Hematopoietic multipotent progenitor cell treated with erythropoietin and hydrocortisone succinate and interleukin-3 and kit ligand, for 15 days (in vitro differentiated cells): ENCODE measurements around the gene CCNB3.
"Not testable (repeated sequence)": the region's sequence is repeated elsewhere in the genome, so short reads cannot be mapped to it uniquely, and the experiment has no call there.

Experiments
- DNase-seq: peaks from one replicate; pipeline ENCODE4 v3.0.0-alpha.2; 2015; ENCODE audit warnings: low spot score

Gene CCNB3

DNA sequence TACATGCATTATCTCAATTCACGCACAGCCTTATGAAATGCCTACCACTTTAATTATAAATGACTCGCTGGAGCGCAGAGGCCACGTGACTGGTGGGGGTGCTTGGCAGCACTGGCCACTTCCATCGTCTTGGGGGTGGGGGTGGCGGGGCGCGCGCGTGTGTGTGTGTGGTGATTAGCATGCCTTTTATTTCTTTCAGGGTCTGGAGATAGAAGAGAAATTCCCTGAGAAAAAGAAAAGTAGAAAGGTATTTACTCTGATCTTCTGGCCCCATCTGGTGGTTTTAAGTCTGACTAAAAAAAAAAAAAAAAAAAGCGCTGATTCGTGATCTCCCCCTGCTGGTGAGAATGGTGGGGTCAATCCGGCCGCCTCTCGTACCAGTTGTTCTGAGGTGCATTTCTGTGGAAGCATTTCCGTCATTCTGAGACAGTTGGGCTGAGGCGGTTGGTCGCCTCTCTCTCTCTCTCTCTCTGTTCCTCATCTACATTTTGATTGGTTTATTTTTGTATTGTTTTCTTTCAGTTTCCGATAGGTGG is at the start of gene CCNB3:
Gene CCNB3, plus strand, starts transcription at position 402 of the 536 bp plus-strand sequence. CDS start 80,399 bp downstream, outside the sequence.
- DNase-seq: peak; percentile 66

DNA sequence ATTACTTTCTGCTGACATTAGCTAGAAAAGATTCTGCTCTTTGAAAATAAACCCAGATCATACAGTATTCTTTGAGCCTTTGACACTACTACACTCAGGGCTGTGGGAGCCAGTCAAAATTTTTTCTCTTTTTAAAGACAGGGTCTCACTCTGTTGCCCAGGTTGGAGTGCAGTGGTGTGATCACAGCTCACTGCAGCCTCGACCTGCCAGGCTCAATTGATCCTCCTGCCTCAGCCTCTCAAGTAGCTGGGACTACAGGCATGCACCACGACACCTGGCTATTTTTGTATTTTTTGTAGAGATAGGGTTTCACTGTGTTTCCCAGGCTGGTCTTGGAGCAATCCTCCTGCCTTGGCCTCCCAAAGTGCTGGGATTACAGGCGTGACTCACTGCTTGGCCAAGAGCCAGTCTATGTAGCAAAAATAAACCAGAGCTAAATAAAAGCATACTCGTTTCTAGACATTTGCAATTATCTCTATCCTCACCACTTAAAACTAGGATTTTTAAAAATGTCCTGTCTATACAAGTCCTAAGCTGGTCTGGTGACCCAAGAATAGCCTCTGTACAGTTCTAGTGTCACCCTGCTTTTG is 46.9 kb upstream of the CCNB3 start:
- no peak for DNase-seq

- DNase-seq: no peak
Observed at GRCh38 chrX:50158593-50158992, 46.0 kb upstream of the CCNB3 start.

GRCh38 chrX:50161127-50161526 is 43.4 kb upstream of the CCNB3 start:
- no peak for DNase-seq

DNA sequence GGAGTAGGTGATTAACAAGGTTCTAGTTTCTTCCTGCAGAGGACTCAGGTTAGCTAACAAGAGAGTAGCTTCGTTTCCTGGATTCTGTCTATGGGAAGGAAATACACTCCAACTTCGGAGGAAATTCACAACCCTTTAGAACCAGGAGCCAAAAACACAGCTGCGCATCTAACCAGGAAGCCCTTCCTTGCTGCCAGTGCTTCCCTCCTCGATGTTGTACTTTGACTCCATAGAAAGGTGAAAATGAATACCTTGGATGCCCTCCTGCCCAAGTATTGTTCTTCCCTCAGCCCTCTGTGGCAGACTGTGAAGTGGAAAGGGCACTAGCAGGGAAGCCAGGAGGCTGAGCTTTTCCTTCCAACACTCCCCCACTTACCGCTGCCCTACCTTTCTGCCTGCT is 38.8 kb upstream of the CCNB3 start:
- no peak for DNase-seq

DNA sequence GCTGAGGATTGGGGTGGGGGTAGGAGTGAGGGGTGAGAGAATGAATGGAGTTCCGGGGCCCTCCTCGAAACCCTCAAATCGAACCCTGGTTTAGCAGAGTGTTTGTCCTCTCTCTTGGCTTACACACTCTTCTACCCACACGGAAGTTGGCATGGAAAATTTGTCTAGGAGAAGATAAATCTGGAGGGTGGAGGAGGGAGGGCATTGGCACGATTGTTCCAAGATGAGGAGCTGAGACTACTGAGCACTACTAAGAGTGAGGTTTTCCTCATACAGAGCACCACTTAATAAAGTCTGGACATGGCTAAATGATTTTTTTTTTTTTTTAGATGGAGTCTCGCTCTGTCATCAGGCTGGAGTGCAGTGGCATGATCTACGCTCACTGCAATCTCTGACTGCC is 37.2 kb upstream of the CCNB3 start:
- no peak for DNase-seq

- DNase-seq: no peak
Observed at GRCh38 chrX:50168241-50168687, 36.3 kb upstream of the CCNB3 start.

GRCh38 chrX:50169717-50170116 is 34.8 kb upstream of the CCNB3 start:
- no peak for DNase-seq

DNA sequence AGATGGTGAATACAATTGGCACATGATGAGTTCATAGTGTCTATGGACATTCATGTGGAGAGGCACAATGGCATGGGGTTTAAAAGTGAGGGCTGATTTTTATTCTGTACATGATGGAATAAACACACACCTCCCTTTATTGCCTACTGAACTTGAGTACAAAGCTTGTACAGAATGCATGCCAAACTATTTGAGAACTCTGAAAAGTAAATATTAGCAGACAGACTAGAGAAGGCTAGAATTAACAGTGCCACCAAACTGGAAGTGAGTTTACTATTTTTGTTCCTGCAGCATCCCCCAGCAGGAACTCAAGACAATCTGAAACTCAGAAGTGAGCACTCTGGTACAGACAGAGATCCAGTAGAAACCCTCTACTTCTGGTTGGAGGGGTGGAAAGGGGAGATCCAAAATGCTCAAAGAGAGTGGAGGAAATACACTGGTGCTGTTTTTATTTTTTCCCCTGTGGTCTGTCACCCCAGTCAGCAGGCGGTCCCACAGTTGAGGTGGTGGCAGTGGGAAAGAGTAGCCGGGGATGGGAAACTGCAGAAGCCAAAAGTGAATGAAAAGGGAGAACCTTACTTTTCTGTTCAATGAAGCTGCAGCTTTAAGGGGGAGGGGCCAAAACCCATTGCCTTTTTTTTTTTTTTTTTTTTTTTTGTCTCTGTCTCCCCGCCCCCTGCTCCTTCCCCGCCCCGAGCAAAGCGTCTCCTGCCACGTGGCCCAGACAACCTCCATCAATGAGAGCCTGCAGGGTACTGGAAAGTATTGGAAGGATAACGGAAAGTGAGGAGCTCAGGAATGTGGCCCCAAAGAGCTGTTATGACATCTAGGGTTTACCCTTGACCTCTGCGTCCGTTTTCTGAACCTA is 24.3 kb upstream of the CCNB3 start:
- no peak for DNase-seq

DNA sequence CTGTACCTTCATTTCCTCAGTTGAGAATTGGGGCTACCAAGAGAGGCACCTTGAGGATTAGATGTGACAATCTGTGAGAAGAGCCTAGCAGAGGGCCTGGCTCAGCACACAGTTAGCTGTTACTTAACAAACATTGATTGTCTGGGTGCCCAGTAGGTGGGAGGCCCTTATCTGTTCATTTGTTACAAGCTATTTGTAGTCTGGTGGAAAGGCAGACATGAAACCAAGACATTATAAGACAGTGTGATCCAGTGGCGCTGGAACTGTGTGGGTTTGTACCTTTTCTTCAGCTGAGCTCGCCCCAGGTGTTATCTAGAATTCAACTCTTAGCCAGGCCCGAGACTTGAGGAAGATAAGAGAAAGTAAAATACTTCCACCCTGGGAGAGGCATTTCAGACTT is 20.7 kb upstream of the CCNB3 start:
- no peak for DNase-seq

DNA sequence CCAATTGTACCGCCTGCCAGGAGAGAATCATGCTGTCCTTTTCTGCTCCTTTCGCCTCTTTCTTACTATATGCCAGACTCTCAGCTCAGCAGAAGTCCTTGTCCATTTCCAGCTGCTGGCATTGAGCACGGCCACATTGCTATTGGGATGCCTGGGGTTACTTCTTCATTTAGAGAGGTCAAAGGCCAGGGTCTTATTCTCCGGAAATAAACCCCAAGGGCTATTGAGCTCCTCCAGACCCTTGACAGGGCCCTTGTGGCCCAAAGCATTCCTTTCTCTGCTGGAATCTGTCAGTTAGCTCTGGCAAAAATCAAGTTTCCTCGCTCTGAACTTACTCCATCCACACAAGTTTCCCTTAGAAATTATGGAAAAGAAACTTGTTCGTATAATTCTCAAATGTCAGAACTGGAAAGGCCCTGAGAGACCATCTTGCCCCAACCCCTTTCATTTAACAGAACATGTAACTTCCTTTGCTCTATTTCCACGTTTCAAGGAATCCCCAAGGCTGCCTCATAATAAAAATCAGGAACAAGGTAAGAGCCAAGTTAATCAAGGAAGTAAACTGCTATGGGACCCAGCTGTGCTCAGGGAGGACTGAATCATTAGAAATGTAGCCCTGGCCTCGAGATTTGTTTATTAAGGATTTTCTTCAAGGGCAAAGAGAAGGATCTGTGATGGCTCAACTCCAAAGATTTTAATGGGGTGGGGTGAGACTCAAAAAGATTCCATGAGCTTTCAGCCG is 15.5 kb upstream of the CCNB3 start:
- DNase-seq: no peak

DNA sequence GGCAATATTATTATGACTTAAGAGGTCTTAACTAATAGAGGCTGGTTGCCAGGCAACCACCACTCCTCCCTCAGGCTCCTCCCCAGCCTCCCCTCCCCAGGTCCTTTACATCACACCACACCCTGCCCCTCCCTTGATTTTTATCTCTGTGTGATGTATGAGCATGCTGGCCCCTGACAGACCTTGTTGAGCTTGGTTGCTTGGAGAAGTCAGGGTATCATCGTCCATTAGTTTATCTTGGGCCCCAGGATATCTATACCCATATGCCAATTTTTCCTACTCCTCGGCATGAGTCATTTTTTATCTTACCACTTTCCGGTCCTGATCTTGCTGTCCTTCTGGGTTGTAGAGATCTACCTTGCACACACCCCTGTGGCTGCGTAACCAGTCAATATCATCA is 6.2 kb upstream of the CCNB3 start:
- DNase-seq: peak; percentile 46

GRCh38 chrX:50200907-50201306 is 3.7 kb upstream of the CCNB3 start, which contains the start of gene AKAP4:
Gene AKAP4, minus strand, starts transcription at chrX:50201007. Its CDS starts 118 bp downstream, at chrX:50200889.
- no peak for DNase-seq

- DNase-seq: no peak
Observed at GRCh38 chrX:50202539-50202938, 2.0 kb upstream of the CCNB3 start.

- no peak for DNase-seq
Observed at GRCh38 chrX:50206753-50207152, 2.2 kb downstream of the CCNB3 start.

DNA sequence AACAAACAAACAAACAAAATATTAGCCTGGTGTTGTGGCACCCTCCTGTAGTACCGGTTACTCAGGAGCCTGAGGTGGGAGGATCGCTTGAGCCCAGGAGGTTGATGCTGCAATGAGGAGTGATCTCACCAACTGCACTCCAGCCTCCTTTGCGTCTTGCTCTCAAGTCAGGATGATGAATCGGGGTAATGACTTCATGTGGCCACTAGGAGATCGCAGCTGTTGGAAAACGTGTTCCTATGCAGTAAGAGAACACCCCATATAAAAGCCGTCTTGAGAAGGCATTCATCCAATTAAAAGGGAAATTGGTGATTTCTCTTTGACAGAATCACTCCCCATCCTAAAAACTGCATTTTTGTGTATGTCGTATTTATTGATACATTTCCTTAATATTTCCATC is 6.9 kb downstream of the CCNB3 start:
- DNase-seq: no peak

DNA sequence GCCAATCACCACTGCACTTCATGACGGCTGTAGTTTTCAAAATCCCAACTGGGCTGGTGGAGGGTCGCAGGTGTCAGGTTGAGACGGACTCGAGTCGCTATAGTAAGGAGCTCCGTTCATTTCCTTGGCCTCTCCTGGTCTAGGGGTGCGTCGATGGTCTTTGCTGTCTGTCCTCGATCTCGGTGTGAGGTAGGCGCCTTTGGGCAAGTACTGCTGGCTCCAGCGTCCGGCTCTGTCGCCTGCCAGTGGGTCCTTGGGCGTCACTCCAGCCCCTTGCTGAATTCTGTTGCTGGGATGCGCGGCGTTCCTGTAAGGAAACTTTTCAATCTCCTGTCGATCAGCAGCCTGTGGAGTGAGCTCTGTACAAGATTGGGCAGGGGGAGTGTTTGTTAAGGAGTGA is 76.7 kb downstream of the CCNB3 start:
- no peak for DNase-seq

DNA sequence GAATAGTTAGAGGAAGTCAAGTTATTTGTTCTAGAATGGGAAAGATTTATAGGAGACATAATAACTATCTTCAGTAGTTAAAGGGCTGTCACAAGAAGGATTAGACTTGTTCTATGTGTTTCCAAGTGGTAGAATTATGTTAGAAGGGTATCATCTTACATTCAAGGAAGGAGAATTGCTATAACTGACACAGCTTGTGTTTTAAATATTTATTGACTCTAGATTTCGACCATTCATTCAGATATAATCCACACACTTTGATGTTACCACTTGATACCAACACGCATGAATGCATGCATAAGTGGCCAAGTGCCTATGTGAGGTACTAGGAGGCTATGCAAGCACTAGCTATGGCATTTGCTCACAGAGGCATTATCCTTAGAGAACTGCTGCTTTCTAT is 122.7 kb downstream of the CCNB3 start:
- no peak for DNase-seq

DNA sequence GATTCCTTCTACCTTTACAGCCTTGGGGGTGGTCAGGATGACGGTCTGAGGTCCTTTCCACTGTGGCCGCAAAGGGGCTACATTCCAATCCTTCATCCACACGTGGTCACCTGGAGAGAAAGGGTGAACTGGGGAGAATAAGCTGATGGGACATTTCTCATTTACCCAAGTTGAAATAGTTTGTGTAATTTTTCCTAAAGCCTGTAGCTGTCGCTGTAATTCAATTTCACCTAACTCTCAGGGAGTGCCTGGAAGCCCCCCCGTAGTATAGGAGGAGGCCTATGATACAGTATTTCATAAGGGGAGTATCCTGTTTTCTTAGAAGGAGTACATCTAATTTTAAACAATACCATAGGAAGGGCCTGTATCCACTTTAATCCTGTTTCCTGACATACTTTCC is 128.1 kb downstream of the CCNB3 start:
- DNase-seq: not testable (repeated sequence)

- no peak for DNase-seq
Observed at GRCh38 chrX:50333308-50333707, 128.7 kb downstream of the CCNB3 start.

DNA sequence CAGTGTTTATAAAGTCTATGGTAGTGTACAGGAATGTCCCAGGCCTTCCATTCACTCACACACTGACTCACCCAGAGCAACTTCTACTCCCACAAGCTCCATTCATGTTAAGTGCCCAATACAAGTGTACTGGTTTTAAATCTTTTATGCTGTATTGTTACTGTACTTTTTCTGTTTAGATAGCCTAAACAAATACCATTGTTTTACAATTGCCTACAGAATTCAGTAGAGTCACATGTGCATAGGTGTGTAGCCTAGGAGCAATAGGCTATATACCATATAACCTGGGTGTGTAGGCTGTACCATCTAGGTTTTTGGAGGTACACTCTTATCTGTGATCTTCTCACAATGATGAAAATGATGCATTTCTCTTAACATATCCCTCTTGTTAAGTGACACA is 139.4 kb downstream of the CCNB3 start:
- no peak for DNase-seq

DNA sequence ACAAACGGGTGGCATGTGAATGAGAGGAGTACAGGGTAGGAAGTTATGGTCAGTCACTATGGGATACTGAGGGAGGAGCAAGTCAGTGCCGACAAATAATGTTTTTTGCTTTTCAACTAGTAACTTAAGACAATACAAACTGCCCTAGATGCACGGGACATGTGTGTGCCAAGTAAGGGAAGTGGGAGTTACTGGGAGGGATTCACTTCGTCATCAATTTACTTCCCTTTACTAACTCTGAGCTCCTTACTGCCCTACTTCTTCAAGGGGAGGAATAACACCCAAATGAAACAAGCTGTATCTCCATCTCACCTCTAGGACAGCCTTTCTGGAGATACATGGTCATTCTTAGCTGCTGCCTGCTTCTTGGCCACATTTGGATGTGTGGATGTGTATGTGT is 168.4 kb downstream of the CCNB3 start:
- DNase-seq: no peak
